GM19043 (cell line): ENCODE data around the gene DYNLT2.
A peak's percentile ranks its signal among the peaks of the same experiment; 100 is the strongest.
"Not testable (repeated sequence)": the region's sequence is repeated elsewhere in the genome, so short reads cannot be mapped to it uniquely, and the experiment has no call there.

Experiments
- ATAC-seq: cut with Tn5 transposase; IDR thresholded peaks from one replicate; pipeline ENCODE4 v1.9.1; 2021; ENCODE audit warnings: low read depth; ENCODE audit not compliant: unreplicated experiment

Gene DYNLT2

DNA sequence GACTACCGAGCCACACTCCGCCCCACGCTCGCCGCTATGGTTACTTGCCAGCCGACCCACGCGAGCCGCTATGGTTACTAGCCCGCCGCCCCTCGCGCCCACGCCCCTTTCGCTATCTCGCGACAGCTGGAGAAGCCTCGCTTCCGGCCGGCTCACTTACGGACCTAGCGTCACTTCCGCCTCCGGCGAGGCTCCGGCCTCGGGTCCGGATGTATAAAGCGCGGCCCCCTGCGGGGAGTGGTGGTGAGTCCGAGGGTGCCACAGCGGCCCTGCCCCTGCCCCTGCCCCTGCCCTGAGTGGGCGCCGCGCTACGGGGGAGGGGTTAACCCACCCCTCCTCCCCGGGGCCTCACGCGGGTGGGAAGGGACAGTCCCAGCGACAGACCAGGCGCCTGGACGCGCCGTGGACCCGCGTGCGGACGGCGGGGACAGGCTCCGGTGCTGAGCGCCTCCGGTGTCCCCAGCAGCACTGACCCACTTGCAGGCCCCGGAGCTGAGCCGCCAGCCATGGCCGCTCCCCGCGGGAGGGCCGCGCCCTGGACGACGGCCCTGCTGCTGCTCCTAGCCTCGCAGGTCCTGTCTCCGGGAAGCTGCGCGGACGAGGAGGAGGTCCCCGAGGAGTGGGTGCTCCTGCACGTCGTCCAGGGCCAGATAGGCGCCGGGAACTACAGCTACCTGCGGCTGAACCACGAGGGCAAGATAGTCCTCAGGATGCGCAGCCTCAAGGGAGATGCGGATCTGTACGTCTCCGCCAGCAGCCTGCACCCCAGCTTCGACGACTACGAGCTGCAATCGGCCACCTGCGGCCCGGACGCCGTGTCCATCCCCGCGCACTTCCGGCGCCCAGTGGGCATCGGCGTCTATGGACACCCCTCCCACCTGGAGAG lies 49.2 kb downstream of the DYNLT2 start, which contains the start of the genes C6orf120 and WDR27:
C6orf120 (plus strand) TSS at position 173 of the 886 bp plus-strand sequence; CDS start at position 507, 334 bp downstream.
WDR27 (minus strand) TSS at position 76 of the 886 bp plus-strand sequence. CDS start 13,024 bp downstream, outside the sequence.
- ATAC-seq = peak; percentile 94

DNA sequence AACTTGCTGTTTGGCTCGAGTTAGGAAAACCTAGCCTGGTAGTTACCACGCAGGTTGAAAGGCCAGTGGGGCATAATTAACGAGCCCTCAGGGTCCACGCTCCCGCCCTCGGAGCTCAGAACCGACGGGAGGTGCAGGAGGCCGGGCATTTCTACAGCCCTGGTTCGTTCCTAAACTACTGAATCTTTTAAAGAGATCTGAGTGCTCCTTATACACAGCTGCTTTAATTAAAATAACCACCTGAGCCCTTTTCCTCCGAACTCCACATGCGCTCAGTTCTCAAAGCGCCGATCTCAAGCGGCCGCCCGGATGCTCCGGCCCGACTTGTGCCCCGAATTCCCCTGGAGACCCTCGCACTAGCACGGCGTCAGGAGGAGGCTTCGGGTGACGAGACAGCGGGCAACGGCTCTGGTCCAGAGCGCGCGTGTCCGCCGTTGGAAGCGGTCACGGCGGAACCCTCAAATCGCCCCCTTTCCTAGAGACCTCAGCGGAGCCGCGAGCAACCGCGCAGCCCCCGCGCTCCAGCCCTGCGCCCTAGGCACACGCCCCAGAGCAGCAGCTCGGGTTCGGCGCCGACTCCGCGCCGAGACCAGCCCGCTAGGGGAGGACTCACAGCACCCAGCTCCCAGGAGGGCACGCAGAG lies 49.9 kb downstream of the DYNLT2 start:
- no peak for ATAC-seq

DNA sequence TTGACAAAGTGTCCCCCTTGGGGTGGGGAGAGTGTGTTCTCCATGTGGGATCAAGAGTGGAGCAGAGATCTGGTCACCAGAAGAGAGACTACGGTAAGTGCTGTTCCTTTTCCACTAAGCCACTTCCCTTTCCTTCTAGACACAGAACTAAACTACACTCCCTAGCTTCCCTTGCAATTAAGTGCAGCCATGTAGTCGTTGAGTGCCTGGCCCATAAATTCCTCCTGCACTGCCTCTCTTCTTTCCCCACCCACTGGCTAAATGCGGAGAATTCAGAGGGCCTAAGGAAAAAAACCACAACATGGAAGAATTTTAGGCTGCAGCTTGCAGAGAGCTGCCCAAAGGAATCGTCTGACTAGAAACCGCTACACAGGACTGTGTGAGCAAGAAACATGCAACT lies 51.1 kb downstream of the DYNLT2 start:
- no peak for ATAC-seq

DNA sequence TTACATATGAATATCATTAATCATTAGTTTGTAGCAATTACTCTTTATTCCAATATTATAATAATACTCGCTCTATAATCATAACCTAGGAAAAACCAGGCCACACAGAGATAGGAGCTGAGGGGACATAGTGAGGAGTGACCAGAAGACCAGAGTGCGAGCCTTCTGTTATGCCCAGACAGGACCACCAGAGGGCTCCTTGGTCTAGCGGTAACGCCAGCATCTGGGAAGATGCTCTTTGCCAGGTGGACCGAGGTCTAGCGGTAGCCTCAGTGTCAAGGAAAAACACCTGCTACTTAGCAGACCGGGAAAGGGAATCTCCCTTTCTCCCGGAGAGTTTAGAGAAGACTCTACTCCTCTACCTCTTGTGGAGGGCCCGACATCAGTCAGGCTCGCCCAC lies 54.3 kb downstream of the DYNLT2 start:
- ATAC-seq = not testable (repeated sequence)

DNA sequence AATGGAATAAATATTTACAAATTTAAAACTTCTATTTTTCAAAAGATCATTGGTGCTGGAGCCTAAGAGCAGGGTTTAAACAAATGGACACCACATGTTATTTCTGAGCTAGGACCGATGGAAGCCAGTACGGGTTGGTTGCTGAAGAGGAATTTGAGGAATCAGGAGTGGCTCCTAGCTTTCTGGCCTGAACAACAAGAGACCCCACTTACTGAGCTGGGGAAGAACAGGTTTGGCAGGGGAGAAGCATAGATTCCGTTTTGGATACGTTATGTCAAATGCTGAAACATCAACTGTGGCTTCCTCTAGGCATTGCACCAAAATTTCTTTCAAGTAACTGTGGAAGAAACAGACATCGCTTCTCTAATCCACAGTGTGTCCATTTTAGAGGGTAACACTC lies 56.2 kb downstream of the DYNLT2 start:
- ATAC-seq = no peak

DNA sequence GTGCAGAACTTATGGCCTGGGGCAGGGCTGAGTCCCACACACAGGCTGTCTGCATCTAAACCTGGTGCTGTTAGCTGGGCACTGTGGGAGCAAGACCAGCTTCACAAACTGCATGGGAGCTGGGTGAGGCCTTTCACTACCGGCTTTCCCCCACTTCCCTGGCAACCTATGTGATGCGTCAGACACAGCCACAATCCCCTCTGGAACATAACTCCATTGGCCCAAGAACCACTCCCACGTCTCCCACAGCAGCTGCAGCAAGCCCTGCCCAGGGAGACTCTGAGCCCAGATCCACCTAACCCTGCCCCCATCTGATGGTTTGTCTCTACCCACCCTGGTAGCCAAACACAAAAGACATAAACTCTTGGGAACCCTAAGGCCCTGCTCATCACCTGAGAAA lies 58.9 kb downstream of the DYNLT2 start:
- ATAC-seq = no peak

DNA sequence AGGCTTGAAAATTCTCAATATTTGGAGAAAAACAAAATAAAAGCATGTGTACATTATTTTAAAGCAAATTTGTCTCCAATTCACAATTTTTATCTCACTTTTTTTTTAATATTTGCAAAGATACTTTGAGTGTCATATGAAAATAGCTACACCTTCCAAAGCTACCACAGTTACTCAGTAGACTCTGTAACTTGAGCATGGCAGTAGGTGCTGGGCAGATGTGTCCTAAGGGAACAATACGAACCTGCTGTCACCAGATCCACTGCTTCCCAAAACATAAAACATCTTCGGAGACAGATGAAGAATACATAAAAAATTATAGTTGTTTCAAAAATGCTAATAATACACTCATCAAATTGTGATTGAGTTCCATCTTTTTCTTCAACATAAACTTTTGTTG lies 60.1 kb downstream of the DYNLT2 start:
- ATAC-seq = no peak
